Raji (cell line): ENCODE data around the gene FMN1.

Experiments
- POLR2A ChIP-seq: IDR thresholded peaks from 2 replicates; pipeline ENCODE4 v1.6.1; 2011; ENCODE audit warnings: low read depth, low read length, control low read depth; ENCODE audit not compliant: insufficient read depth

Gene FMN1

DNA sequence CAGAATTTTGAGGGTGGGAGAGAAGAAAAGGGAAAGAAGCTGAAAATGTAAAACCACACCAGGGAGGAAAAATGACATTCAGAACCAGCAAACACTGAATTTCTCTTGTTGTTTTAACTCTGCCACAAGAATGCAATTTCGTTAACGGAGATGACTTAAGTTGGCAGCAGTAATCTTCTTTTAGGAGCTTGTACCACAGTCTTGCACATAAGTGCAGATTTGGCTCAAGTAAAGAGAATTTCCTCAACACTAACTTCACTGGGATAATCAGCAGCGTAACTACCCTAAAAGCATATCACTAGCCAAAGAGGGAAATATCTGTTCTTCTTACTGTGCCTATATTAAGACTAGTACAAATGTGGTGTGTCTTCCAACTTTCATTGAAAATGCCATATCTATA lies 461.2 kb downstream of the FMN1 start:
- no peak for TF ChIP-seq POLR2A

DNA sequence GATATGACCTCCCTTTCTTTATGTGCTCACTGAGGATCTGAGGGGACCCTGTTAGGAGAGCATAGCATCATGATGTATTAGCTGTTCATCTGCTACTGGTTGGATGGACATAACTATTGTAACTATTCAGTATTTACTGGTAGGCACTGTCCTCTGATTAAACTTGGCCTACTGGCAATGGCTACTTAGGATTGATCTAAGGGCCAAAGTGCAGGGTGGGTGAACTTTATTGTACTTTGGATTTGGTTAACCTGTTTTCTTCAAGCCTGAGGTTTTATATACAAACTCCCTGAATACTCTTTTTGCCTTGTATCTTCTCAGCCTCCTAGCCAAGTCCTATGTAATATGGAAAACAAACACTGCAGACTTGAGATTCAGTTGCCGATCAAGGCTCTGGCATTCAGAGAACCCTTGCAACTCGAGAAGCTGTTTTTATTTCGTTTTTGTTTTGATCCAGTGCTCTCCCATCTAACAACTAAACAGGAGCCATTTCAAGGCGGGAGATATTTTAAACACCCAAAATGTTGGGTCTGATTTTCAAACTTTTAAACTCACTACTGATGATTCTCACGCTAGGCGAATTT lies 461.8 kb downstream of the FMN1 start:
- TF ChIP-seq POLR2A: no peak

GRCh38 chr15:32730677-32731654 lies 463.5 kb downstream of the FMN1 start:
- TF ChIP-seq POLR2A: no peak

DNA sequence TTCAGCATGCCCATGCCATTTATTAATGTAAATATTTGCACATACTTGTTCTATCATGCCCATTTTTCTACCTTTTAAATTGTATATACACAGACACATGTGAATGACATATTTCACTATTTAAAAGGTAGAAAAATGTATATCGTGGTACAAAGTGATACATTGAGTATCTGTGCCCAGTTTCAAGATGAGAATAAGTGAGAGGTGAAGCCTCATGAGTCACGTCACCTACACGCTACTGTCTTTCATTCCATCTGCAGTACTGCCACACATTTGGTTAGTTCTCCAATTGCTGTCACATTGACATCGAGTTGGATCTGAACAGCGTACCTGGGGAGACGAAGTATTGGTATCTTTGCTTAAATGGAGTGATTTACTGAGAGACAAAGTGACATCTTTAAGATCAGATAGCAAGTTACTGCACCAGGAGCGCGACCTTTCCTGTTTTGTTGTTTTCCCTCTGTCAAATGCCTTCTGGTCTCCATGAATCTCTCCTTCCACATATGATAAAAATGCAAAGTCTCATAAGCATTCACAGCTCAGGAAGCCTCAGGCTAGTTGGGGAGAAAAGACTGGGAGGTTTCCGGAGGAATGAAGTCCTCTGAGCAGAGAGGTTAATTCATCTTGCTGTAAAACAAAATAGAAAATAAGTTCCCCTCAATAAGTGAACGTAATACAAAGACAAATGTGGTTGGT lies 464.7 kb downstream of the FMN1 start:
- TF ChIP-seq POLR2A: no peak

DNA sequence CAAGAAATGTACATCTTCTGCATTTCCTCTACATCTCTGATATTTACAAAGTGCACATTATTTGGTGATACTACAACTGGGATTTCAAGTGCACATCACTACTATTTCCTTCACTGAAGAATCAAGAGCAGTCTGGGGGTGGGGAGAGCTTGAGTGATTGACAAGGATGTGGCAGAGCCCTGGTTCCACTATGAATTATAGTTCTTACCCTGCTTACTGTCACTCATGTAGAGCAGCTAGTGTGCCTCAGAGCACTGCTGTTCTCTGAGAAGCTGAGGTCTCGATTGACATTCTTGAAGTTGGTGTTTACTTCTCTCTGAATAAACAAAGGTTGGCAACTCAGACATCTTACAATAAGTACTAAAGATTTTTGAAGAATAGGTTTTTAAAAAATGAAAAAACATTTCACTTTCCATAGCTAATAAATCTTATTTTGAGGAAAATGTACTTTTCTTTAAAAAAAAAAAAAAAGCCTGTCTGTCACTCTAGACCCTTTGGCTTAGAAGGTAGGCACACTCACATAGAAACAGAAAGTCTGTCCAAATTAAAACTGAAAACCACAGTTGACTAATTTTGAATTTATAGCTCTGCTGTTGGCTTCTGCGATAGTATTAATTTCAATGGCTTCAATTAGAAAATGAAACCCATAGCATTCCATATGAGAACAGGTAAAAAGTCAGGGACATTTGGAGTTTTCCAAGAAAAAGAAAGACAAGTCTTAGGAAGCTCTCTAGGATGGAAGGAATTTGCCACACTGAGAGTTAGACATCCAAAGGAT lies 471.2 kb downstream of the FMN1 start:
- TF ChIP-seq POLR2A: no peak

GRCh38 chr15:32722136-32722535 lies 472.4 kb downstream of the FMN1 start:
- TF ChIP-seq POLR2A: no peak

- no peak for TF ChIP-seq POLR2A
These were observed 472.9 kb downstream of the FMN1 start for GRCh38 chr15:32721596-32721995.

DNA sequence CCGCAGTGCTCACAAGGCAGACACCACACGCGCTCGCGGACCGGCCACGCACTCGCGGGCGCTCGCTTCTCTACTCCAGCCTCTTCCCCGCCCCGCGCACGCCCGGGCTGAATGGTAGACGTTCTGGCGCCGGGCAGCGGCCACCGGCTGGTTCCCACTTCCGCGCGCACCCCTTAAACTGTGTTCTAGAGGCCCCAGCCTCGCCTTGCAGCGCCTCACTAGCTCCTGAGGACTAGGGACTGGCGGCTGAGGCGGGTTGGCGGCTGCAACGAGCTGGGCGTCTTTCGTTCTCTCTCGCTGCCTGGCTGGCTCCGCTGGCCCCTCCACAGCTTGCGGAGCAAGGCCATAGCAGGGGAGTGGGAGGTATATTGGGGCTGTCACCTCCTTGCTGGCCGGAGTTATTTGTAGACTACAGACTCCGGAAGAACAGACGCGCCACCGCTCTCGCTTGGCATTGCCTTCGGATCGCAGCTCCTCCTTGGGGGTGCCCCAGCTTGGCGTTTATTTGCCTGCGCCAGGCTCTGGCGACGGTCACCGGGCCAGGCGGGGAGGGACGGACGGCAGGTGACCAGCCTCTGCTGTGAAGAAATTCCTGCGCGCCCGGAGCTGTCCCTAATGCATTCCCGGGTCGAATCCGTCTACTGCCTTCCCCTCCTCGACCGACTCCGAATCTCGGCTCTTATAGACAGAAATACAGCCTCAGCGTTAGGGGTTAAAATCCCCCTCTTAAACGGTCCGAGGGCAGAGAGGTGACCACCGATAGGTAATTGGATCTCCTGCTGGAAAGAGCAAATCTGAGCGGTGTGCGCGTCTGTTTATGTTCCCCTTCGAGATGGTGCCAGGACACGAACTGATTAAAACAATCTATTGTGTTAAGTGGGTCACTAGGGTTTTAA lies 475.4 kb downstream of the FMN1 start:
- TF ChIP-seq POLR2A: no peak

DNA sequence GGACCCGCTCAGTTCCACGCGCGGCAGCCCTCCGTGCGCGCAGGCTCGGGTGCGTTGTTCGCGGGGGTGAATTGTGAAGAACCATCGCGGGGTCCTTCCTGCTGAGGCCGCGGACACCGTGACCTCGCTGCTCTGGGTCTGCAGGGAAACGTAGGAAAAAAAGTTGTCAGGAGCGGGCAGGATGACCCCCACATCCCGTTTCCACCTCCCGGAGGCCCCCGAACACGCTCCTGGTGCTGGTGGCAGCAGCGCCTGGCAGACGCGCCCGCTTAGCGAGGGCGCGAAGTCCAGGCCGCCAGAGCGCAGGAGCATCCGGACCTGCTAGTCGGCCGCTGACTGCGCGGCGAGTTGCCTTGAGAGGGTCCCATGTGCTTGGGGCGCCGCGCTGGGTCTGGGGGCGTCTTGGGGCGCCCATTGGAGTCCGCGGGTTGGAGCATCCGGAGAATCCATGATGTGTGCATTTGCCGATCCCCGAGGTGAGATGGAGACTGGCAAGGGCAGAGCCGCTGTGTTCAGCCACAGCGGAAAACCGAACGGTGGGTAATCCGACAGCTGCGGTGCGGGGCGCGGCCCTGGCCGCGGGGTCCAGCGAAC lies 476.2 kb downstream of the FMN1 start:
- TF ChIP-seq POLR2A: no peak

- no peak for TF ChIP-seq POLR2A
These were observed 476.9 kb downstream of the FMN1 start, which contains the start of gene GREM1 for GRCh38 chr15:32717426-32718226. TSS of gene GREM1 (plus strand) at chr15:32718004. CDS start at chr15:32730691, 12,687 bp downstream.

DNA sequence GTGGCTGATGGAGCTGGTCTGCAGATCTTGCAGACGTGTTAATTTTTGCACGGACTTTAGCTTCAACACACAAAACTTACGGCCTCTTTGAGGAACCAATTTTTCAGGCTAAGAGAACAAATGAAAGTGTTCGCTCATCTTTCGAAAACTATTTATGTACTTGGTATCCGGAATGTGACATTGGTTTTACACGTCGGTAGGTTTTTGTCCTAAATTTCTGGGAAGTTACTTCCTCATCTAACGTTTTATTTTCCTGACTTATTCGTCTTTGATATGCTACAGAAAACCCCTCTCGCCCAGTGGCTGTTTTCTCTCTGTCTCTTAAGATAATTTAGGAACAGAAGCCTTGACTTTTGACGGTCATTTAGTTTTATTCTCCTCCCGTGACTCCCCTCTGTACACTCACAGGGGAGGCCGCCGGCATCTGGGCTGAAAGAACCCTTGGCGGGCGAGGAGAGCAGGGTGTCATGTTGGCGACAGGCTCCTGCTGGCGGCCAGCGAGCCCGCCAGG lies 477.5 kb downstream of the FMN1 start:
- no peak for TF ChIP-seq POLR2A

DNA sequence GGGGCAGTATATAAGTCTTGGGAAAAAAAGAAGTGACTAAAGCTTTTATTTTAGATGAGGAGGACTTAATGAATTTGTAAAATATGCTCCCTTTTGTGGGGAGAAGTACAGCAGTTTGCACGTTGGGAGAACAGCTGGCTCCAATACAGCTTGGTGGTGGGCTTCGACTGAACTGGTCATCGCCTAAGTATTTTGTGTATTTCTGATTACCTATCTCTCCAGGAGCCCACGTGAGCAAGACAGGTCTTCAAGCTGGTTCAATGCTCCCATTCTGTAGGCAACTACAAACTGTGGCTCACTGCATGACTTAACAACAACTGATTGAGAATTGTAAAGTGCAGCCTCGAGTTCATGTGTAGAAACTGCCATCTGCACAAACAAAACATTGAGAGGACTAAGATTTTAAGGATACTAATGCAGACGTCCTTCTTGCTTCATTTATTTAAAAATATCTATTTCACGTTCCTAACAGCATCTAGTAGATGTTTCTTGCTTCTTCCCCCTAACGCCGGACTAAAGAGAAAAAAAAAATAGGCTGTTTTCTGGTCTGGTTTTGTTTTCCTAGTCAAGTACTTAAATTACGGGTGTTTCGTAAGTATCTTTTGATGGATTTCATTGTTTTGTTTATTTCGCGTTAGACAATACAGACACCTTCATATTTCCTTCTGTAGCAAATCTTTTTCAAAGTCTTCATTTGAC lies 478.1 kb downstream of the FMN1 start:
- no peak for TF ChIP-seq POLR2A
